ENCODE results near the gene HNRNPCL2.
"Not testable (repeated sequence)": the region's sequence is repeated elsewhere in the genome, so short reads cannot be mapped to it uniquely, and the experiment has no call there.

Gene HNRNPCL2

DNA sequence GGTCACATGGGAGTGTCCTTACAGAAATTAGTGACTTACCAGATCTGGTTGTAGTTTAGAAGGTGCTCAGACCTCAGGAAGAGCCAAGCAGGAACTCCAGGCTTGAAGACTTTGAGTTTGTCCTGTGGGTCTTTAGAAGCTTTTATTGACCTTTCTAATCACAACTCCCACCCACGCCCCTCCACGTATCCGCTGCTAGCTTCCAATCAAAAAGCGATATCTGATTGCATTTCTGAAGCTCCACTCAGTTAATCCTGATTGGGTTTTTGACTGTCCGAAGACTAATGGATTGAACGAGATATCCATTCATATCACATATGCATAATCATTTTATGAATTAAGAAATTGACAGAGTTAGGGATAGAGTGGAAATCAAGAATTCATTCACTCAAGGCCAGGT lies at the start of gene HNRNPCL2:
TSS of gene HNRNPCL2 (minus strand) at position 101 of the 400 bp plus-strand sequence. CDS start 454 bp downstream, outside the sequence.
- H3K4me3 ChIP-seq (ENCODE audit: low read length); DNase-seq (ENCODE audit: low read depth): not testable (repeated sequence)

DNA sequence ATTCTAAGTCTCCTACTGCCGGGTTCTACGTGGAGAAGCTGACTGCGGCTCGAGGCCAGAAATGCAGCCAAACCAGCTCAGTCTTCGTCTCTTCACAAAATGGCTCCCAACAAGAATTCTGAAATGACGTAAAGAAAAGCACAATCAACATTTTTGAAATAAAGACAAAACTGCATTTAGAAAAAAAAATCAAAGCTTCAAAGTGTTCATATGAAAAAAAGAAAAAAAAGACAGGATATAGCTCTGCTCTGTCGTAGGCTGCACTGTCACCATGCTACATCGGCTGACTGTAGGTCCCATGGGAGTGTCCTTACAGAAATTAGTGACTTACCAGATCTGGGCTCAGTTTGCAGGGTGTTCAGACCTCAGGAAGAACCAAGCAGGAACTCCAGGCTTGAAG lies 48.9 kb upstream of the HNRNPCL2 start, which contains the start of gene HNRNPCL4:
TSS of gene HNRNPCL4 (minus strand) at position 101 of the 400 bp plus-strand sequence. CDS start 164 bp downstream, outside the sequence.
- not testable (repeated sequence) for H3K4me3 ChIP-seq (ENCODE audit: low read length); DNase-seq (ENCODE audit: low read depth)

DNA sequence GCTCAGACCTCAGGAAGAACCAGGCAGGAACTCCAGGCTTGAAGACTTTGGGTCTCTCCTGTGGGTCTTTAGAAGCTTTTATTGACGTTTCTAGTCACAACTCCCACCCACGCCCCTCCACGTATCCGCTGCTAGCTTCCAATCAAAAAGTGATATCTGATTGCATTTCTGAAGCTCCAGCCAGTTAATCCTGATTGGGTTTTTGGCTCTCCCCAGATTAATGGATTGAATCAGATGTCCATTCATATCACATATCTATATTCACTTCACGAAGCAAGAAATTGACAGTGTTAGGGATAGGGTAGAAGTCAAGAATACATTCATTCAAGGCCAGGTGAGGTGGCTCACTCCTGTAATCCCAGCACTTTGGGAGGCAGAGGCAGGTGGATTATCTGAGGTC lies 39.3 kb upstream of the HNRNPCL2 start, which contains the start of gene PRAMEF26:
TSS of gene PRAMEF26 (minus strand) at position 101 of the 400 bp plus-strand sequence. CDS start 2,914 bp downstream, outside the sequence.
- not testable (repeated sequence) for H3K4me3 ChIP-seq (ENCODE audit: low read length); DNase-seq (ENCODE audit: low read depth)

DNA sequence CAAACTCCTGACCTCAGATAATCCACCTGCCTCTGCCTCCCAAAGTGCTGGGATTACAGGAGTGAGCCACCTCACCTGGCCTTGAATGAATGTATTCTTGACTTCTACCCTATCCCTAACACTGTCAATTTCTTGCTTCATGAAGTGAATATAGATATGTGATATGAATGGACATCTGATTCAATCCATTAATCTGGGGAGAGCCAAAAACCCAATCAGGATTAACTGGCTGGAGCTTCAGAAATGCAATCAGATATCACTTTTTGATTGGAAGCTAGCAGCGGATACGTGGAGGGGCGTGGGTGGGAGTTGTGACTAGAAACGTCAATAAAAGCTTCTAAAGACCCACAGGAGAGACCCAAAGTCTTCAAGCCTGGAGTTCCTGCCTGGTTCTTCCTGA lies 46.2 kb downstream of the HNRNPCL2 start, which contains the start of gene PRAMEF25:
TSS of gene PRAMEF25 (plus strand) at position 301 of the 400 bp plus-strand sequence. CDS start 2,920 bp downstream, outside the sequence.
- H3K4me3 ChIP-seq (ENCODE audit: low read length); DNase-seq (ENCODE audit: low read depth): not testable (repeated sequence)

All from retinal pigment epithelial cell (primary cell).